WTC11 (cell line): ENCODE results near the gene RAPGEF5. TPM values are rescaled to one million over a fixed set of nuclear protein-coding genes. Genes with fewer than 3 reads are reported as not detected.

Experiments used
- ATAC-seq: fragments of 200-7000 bp; cut with Tn5 transposase; 2 replicates; pipeline ENCODE4 v1.10.0; 2021; ENCODE audit warnings: mild to moderate bottlenecking, moderate library complexity
- CTCF ChIA-PET: fragments of 300-600 bp; sonication (Branson Sonifier 250); formaldehyde crosslinking; loops from one replicate; lab custom pipeline; 2021; ENCODE audit warnings: antibody characterized with exemption; lab: Charles Lee
- POLR2A ChIA-PET: fragments of 350-600 bp; sonication (Branson Sonifier 250); formaldehyde crosslinking; loops from one replicate; lab custom pipeline; 2021; ENCODE audit warnings: antibody characterized with exemption; lab: Charles Lee
- DNase-seq: peaks from one replicate; pipeline ENCODE4 v3.0.0; 2021; ENCODE audit warnings: low spot score
- H3K27ac Mint-ChIP-seq: 2 replicates; pipeline ENCODE4 v1.8.0; 2021; ENCODE audit warnings: mixed read lengths
- H3K27me3 Mint-ChIP-seq: 2 replicates; pipeline ENCODE4 v1.8.0; 2021; ENCODE audit warnings: low read depth, mild to moderate bottlenecking, moderate library complexity, mixed read lengths
- H3K36me3 Mint-ChIP-seq: 2 replicates; pipeline ENCODE4 v1.8.0; 2021; ENCODE audit warnings: mixed read lengths
- H3K4me1 Mint-ChIP-seq: 2 replicates; pipeline ENCODE4 v1.8.0; 2022; ENCODE audit warnings: mixed read lengths
- H3K4me3 Mint-ChIP-seq: 2 replicates; pipeline ENCODE4 v1.8.0; 2021; ENCODE audit warnings: mild to moderate bottlenecking, moderate library complexity, mixed read lengths
- H3K9me3 Mint-ChIP-seq: 2 replicates; pipeline ENCODE4 v1.8.0; 2021; ENCODE audit warnings: mixed read lengths
- ELF4 ChIP-seq: sonication (generic); formaldehyde crosslinking; IDR thresholded peaks from 2 replicates; pipeline ENCODE4 v1.8.1; 2022; ENCODE audit warnings: low read depth, mild to moderate bottlenecking, moderate library complexity, missing genetic modification reagents
- HMGA2 ChIP-seq: fragments of 250-450 bp; sonication (Bioruptor Pico); IDR thresholded peaks from 2 replicates; pipeline ENCODE4 v1.4.0; 2021; ENCODE audit warnings: mild to moderate bottlenecking, moderate library complexity
- IRF2 ChIP-seq: sonication (generic); formaldehyde crosslinking; IDR thresholded peaks from 2 replicates; pipeline ENCODE4 v1.8.0; 2022; ENCODE audit warnings: low read depth, missing genetic modification reagents, borderline replicate concordance
- NR1H2 ChIP-seq: sonication (generic); formaldehyde crosslinking; IDR thresholded peaks from 2 replicates; pipeline ENCODE4 v1.9.0; 2021; ENCODE audit warnings: mild to moderate bottlenecking, moderate library complexity, missing genetic modification reagents
- NR3C1 ChIP-seq: sonication (generic); formaldehyde crosslinking; conservative IDR thresholded peaks from 2 replicates; pipeline ENCODE4 v1.8.1; 2023; ENCODE audit warnings: low read depth, mild to moderate bottlenecking, missing genetic modification reagents
- PRRX2 ChIP-seq: fragments of 250-450 bp; sonication (Bioruptor Pico); IDR thresholded peaks from 2 replicates; pipeline ENCODE4 v1.8.0; 2021; ENCODE audit warnings: mild to moderate bottlenecking
- RELA ChIP-seq: sonication (generic); formaldehyde crosslinking; IDR thresholded peaks from 2 replicates; pipeline ENCODE4 v1.8.1; 2022; ENCODE audit warnings: missing genetic modification reagents, mild to moderate bottlenecking, borderline replicate concordance
- TCF7 ChIP-seq: sonication (generic); formaldehyde crosslinking; IDR thresholded peaks from 2 replicates; pipeline ENCODE4 v1.8.0; 2022; ENCODE audit warnings: mild to moderate bottlenecking, low read depth, missing genetic modification reagents, moderate library complexity
- ZNF416 ChIP-seq: fragments of 250-450 bp; sonication (Bioruptor Pico); IDR thresholded peaks from 2 replicates; pipeline ENCODE4 v1.9.0; 2021; ENCODE audit warnings: mild to moderate bottlenecking, inconsistent platforms
- total RNA-seq: library from RNA; stranded (reverse); gene quantifications from 3 replicates; pipeline ENCODE4 v1.2.3, GENCODE V29; 2021
- TF ChIP-seq, protein P1 (sequence below): sonication (generic); formaldehyde crosslinking; IDR thresholded peaks from 2 replicates; pipeline ENCODE4 v1.8.1; 2022; ENCODE audit warnings: missing genetic modification reagents, borderline replicate concordance
- TF ChIP-seq, protein P2 (sequence below): fragments of 250-450 bp; sonication (Bioruptor Pico); IDR thresholded peaks from 2 replicates; pipeline ENCODE4 v1.8.0; 2021; ENCODE audit warnings: mild to moderate bottlenecking
- TF ChIP-seq, protein P3 (sequence below): sonication (generic); formaldehyde crosslinking; IDR thresholded peaks from 2 replicates; pipeline ENCODE4 v1.8.0; 2023; ENCODE audit warnings: missing genetic modification reagents, mild to moderate bottlenecking, borderline replicate concordance
- TF ChIP-seq, protein P4 (sequence below): sonication (generic); formaldehyde crosslinking; IDR thresholded peaks from 2 replicates; pipeline ENCODE4 v1.8.1; 2023; ENCODE audit warnings: mild to moderate bottlenecking, missing genetic modification reagents, borderline replicate concordance
- TF ChIP-seq, protein P5 (sequence below): sonication (generic); formaldehyde crosslinking; IDR thresholded peaks from 2 replicates; pipeline ENCODE4 v1.8.1; 2023; ENCODE audit warnings: mild to moderate bottlenecking, missing genetic modification reagents, moderate library complexity
- TF ChIP-seq, protein P6 (sequence below): fragments of 250-450 bp; sonication (Bioruptor Pico); IDR thresholded peaks from 2 replicates; pipeline ENCODE4 v1.9.0; 2021; ENCODE audit warnings: mild to moderate bottlenecking, borderline replicate concordance
- TF ChIP-seq, protein P7 (sequence below): sonication (generic); formaldehyde crosslinking; IDR thresholded peaks from 2 replicates; pipeline ENCODE4 v1.8.0; 2022; ENCODE audit warnings: mild to moderate bottlenecking, missing genetic modification reagents

Gene RAPGEF5
- total RNA-seq, 1 experiment from 2014 or later, result 12.3 TPM

DNA sequence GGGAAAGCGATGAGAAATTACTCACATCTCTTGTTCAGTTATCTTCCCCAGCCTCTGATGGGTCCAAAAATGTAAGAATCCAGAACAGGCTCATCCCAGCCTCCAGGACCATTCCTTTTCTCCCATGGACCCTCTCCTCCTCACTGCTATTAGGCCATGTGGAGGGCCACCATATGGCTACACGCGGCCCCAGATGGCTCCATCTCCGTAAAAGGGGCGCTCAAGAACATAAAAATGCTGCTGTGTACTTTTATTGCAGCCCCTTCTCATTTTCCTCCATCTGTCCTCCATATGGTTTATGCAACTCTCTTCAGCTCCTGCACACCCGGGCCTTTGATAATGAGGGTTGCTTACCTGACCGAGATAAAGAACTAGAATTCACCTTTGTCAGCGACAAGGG is 166.2 kb downstream of the RAPGEF5 start (continued):
- TF ChIP-seq, protein P1, sequence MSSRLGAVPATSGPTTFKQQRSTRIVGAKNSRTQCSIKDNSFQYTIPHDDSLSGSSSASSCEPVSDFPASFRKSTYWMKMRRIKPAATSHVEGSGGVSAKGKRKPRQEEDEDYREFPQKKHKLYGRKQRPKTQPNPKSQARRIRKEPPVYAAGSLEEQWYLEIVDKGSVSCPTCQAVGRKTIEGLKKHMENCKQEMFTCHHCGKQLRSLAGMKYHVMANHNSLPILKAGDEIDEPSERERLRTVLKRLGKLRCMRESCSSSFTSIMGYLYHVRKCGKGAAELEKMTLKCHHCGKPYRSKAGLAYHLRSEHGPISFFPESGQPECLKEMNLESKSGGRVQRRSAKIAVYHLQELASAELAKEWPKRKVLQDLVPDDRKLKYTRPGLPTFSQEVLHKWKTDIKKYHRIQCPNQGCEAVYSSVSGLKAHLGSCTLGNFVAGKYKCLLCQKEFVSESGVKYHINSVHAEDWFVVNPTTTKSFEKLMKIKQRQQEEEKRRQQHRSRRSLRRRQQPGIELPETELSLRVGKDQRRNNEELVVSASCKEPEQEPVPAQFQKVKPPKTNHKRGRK, result no peak
- TF ChIP-seq IRF2 (CRISPR knock-in tag), result no peak
- TF ChIP-seq, protein P2, sequence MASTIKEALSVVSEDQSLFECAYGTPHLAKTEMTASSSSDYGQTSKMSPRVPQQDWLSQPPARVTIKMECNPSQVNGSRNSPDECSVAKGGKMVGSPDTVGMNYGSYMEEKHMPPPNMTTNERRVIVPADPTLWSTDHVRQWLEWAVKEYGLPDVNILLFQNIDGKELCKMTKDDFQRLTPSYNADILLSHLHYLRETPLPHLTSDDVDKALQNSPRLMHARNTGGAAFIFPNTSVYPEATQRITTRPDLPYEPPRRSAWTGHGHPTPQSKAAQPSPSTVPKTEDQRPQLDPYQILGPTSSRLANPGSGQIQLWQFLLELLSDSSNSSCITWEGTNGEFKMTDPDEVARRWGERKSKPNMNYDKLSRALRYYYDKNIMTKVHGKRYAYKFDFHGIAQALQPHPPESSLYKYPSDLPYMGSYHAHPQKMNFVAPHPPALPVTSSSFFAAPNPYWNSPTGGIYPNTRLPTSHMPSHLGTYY, result no peak
- TF ChIP-seq, protein P3, sequence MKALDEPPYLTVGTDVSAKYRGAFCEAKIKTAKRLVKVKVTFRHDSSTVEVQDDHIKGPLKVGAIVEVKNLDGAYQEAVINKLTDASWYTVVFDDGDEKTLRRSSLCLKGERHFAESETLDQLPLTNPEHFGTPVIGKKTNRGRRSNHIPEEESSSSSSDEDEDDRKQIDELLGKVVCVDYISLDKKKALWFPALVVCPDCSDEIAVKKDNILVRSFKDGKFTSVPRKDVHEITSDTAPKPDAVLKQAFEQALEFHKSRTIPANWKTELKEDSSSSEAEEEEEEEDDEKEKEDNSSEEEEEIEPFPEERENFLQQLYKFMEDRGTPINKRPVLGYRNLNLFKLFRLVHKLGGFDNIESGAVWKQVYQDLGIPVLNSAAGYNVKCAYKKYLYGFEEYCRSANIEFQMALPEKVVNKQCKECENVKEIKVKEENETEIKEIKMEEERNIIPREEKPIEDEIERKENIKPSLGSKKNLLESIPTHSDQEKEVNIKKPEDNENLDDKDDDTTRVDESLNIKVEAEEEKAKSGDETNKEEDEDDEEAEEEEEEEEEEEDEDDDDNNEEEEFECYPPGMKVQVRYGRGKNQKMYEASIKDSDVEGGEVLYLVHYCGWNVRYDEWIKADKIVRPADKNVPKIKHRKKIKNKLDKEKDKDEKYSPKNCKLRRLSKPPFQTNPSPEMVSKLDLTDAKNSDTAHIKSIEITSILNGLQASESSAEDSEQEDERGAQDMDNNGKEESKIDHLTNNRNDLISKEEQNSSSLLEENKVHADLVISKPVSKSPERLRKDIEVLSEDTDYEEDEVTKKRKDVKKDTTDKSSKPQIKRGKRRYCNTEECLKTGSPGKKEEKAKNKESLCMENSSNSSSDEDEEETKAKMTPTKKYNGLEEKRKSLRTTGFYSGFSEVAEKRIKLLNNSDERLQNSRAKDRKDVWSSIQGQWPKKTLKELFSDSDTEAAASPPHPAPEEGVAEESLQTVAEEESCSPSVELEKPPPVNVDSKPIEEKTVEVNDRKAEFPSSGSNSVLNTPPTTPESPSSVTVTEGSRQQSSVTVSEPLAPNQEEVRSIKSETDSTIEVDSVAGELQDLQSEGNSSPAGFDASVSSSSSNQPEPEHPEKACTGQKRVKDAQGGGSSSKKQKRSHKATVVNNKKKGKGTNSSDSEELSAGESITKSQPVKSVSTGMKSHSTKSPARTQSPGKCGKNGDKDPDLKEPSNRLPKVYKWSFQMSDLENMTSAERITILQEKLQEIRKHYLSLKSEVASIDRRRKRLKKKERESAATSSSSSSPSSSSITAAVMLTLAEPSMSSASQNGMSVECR (CRISPR knock-in tag), result no peak

DNA sequence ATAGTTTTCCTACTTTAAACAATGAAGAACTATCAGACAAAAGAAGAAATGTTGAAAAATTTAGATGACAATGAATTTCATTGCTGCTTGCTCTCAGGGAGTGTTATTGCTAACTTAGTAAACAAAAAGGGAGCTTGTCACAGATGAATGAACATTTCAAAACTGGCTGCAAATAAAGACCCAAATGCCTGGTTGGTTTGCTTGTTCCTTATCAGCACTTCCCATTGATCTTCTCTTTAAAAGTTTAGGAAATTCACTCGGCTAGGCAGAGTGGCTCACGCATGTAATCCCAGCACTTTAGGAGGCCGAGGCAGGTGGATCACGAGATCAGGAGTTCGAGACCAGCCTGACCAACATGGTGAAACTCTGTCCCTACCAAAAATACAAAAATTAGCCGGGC is 167.2 kb downstream of the RAPGEF5 start:
- Mint-ChIP-seq H3K27ac (no peak overlapping the region), H3K36me3 (no peaks in the 10 kb centered on the region), H3K27me3 (peaks cover 14% of the 10 kb centered on the region), H3K4me1 (peaks cover 67% of the 10 kb centered on the region), H3K4me3 (no peak overlapping the region), H3K9me3 (no peaks in the 10 kb centered on the region)
- DNase-seq, result no peak
- ChIA-PET CTCF (interaction anchor here (1.0 to 1.6 kb wide), 2 partner anchors 80 to 263 kb away, joined by 5 to 7 read pairs; no protein-coding TSS in a partner anchor), POLR2A (interaction anchor here (0.7 kb wide), 1 partner anchor 257 kb away, joined by 3 read pairs; no protein-coding TSS in a partner anchor)
- no peak for ATAC-seq
- TF ChIP-seq, protein P1, result no peak
- no peak for TF ChIP-seq PRRX2 (CRISPR knock-in tag)
- no peak for TF ChIP-seq TCF7 (CRISPR knock-in tag)
- TF ChIP-seq, protein P4, sequence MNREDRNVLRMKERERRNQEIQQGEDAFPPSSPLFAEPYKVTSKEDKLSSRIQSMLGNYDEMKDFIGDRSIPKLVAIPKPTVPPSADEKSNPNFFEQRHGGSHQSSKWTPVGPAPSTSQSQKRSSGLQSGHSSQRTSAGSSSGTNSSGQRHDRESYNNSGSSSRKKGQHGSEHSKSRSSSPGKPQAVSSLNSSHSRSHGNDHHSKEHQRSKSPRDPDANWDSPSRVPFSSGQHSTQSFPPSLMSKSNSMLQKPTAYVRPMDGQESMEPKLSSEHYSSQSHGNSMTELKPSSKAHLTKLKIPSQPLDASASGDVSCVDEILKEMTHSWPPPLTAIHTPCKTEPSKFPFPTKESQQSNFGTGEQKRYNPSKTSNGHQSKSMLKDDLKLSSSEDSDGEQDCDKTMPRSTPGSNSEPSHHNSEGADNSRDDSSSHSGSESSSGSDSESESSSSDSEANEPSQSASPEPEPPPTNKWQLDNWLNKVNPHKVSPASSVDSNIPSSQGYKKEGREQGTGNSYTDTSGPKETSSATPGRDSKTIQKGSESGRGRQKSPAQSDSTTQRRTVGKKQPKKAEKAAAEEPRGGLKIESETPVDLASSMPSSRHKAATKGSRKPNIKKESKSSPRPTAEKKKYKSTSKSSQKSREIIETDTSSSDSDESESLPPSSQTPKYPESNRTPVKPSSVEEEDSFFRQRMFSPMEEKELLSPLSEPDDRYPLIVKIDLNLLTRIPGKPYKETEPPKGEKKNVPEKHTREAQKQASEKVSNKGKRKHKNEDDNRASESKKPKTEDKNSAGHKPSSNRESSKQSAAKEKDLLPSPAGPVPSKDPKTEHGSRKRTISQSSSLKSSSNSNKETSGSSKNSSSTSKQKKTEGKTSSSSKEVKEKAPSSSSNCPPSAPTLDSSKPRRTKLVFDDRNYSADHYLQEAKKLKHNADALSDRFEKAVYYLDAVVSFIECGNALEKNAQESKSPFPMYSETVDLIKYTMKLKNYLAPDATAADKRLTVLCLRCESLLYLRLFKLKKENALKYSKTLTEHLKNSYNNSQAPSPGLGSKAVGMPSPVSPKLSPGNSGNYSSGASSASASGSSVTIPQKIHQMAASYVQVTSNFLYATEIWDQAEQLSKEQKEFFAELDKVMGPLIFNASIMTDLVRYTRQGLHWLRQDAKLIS (CRISPR knock-in tag), result no peak
- TF ChIP-seq NR3C1, result no peak
- TF ChIP-seq, protein P5, sequence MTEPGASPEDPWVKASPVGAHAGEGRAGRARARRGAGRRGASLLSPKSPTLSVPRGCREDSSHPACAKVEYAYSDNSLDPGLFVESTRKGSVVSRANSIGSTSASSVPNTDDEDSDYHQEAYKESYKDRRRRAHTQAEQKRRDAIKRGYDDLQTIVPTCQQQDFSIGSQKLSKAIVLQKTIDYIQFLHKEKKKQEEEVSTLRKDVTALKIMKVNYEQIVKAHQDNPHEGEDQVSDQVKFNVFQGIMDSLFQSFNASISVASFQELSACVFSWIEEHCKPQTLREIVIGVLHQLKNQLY, result no peak
- TF ChIP-seq, protein P6, sequence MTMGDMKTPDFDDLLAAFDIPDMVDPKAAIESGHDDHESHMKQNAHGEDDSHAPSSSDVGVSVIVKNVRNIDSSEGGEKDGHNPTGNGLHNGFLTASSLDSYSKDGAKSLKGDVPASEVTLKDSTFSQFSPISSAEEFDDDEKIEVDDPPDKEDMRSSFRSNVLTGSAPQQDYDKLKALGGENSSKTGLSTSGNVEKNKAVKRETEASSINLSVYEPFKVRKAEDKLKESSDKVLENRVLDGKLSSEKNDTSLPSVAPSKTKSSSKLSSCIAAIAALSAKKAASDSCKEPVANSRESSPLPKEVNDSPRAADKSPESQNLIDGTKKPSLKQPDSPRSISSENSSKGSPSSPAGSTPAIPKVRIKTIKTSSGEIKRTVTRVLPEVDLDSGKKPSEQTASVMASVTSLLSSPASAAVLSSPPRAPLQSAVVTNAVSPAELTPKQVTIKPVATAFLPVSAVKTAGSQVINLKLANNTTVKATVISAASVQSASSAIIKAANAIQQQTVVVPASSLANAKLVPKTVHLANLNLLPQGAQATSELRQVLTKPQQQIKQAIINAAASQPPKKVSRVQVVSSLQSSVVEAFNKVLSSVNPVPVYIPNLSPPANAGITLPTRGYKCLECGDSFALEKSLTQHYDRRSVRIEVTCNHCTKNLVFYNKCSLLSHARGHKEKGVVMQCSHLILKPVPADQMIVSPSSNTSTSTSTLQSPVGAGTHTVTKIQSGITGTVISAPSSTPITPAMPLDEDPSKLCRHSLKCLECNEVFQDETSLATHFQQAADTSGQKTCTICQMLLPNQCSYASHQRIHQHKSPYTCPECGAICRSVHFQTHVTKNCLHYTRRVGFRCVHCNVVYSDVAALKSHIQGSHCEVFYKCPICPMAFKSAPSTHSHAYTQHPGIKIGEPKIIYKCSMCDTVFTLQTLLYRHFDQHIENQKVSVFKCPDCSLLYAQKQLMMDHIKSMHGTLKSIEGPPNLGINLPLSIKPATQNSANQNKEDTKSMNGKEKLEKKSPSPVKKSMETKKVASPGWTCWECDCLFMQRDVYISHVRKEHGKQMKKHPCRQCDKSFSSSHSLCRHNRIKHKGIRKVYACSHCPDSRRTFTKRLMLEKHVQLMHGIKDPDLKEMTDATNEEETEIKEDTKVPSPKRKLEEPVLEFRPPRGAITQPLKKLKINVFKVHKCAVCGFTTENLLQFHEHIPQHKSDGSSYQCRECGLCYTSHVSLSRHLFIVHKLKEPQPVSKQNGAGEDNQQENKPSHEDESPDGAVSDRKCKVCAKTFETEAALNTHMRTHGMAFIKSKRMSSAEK (CRISPR knock-in tag), result no peak
- no peak for TF ChIP-seq HMGA2 (CRISPR knock-in tag)
- no peak for TF ChIP-seq ELF4
- TF ChIP-seq RELA (CRISPR knock-in tag), result no peak
- TF ChIP-seq, protein P7, sequence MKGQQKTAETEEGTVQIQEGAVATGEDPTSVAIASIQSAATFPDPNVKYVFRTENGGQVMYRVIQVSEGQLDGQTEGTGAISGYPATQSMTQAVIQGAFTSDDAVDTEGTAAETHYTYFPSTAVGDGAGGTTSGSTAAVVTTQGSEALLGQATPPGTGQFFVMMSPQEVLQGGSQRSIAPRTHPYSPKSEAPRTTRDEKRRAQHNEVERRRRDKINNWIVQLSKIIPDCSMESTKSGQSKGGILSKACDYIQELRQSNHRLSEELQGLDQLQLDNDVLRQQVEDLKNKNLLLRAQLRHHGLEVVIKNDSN (CRISPR knock-in tag), result no peak
- TF ChIP-seq ZNF416 (CRISPR knock-in tag), result no peak
- no peak for TF ChIP-seq NR1H2
